Bronchial epithelial cell (primary cell): Measurements from ENCODE around the gene MYBBP1A. TPM values are rescaled to one million over a fixed set of nuclear protein-coding genes. Genes with fewer than 3 reads are reported as not detected.

ENCODE experiments used
- DNase-seq: peaks from one replicate; pipeline ENCODE4 v3.0.0-alpha.2; 2010; ENCODE audit warnings: low read depth
- FAIRE-seq: peaks from 2 replicates; lab custom pipeline; 2011; peaks lifted over from hg19 to GRCh38; lab: Jason Lieb, UNC
- H3K27me3 ChIP-seq: 2 replicates; pipeline ENCODE4 v1.5.1; 2011; ENCODE audit warnings: low read length; ENCODE audit not compliant: control insufficient read depth, insufficient read depth
- H3K36me3 ChIP-seq: 2 replicates; pipeline ENCODE4 v1.5.1; 2011; ENCODE audit warnings: low read length; ENCODE audit not compliant: control insufficient read depth, insufficient read depth
- H3K4me3 ChIP-seq: 2 replicates; pipeline ENCODE4 v1.5.1; 2011; ENCODE audit warnings: mild to moderate bottlenecking, low read depth, low read length, control low read depth
- CTCF ChIP-seq: IDR thresholded peaks from 2 replicates; pipeline ENCODE4 v1.5.1; 2011; ENCODE audit warnings: mild to moderate bottlenecking, moderate library complexity, low read length, control low read depth, inconsistent platforms; ENCODE audit not compliant: insufficient read depth, severe bottlenecking
- total RNA-seq: library from RNA; depleted of rRNA; stranded (reverse); fragments of >200 nt; gene quantifications from 2 replicates; pipeline ENCODE4 v1.2.1, GENCODE V29; 2014

MYBBP1A gene
- total RNA-seq, 1 donor from 2014 or later, result 60.6 TPM

- Histone ChIP-seq H3K36me3 (no peaks in the 10 kb centered on the region), H3K4me3 (peak within 1 kb of the TSS; percentile 7), H3K27me3 (peaks cover 19% of the 10 kb centered on the region)
- TF ChIP-seq CTCF, result no peak
- FAIRE-seq (no peak), DNase-seq (no peak)
These were observed 56.5 kb downstream of the MYBBP1A start, which contains the start of gene SPNS2 for GRCh38 chr17:4498461-4499397. TSS of gene SPNS2 (plus strand) at chr17:4498881. CDS start at chr17:4499048, 167 bp downstream.

- Histone ChIP-seq H3K36me3 (no peaks in the 10 kb centered on the region), H3K4me3 (no peak overlapping the region), H3K27me3 (peaks cover 19% of the 10 kb centered on the region)
- peak; percentile 35 for DNase-seq
- no peak for TF ChIP-seq CTCF
- no peak for FAIRE-seq
These were observed 57.9 kb downstream of the MYBBP1A start for GRCh38 chr17:4497101-4497824.

GRCh38 chr17:4492721-4493561 is 62.2 kb downstream of the MYBBP1A start:
- DNase-seq (peak; percentile 90), FAIRE-seq (peak; percentile 100)
- H3K36me3 ChIP-seq, result no peaks in the 10 kb centered on the region
- no peak overlapping the region for H3K4me3 ChIP-seq
- no peak for TF ChIP-seq CTCF
- no peaks in the 10 kb centered on the region for H3K27me3 ChIP-seq

GRCh38 chr17:4490637-4491061 is 64.5 kb downstream of the MYBBP1A start:
- no peak overlapping the region for H3K4me3 ChIP-seq
- no peaks in the 10 kb centered on the region for H3K27me3 ChIP-seq
- FAIRE-seq (peak; percentile 93), DNase-seq (peak; percentile 54)
- H3K36me3 ChIP-seq, result no peaks in the 10 kb centered on the region
- no peak for TF ChIP-seq CTCF

GRCh38 chr17:4490109-4490591 is 65.0 kb downstream of the MYBBP1A start:
- no peak for TF ChIP-seq CTCF
- H3K27me3 ChIP-seq, result no peaks in the 10 kb centered on the region
- H3K4me3 ChIP-seq, result no peak overlapping the region
- FAIRE-seq (no peak), DNase-seq (peak; percentile 22)
- no peaks in the 10 kb centered on the region for H3K36me3 ChIP-seq
